ENCODE measurements around the gene NUDT4B.
"Not testable (repeated sequence)": the region's sequence is repeated elsewhere in the genome, so short reads cannot be mapped to it uniquely, and the experiment has no call there.

GRCh38 chr1:148769495-148769894 is 20.9 kb downstream of the NUDT4B start:
- TF ChIP-seq CTCF (conservative IDR thresholded peaks at IDR 0.05; ENCODE audit: low read length); EZH2phosphoT487 (IDR thresholded peaks at IDR 0.05; ENCODE audit: borderline replicate concordance, low read depth, low read length): not testable (repeated sequence)

Measured in OCI-LY7 (cell line).